H9 (cell line): ENCODE measurements around the gene SCN1B. TPM values are rescaled to one million over a fixed set of nuclear protein-coding genes. Genes with fewer than 3 reads are reported as not detected.

Experiments
- DNase-seq: peaks from one replicate; pipeline ENCODE4 v3.0.0-alpha.2; 2017
- H2AFZ ChIP-seq: one replicate; pipeline ENCODE4 v1.6.1; 2013; ENCODE audit warnings: mild to moderate bottlenecking, low read length, control low read depth, moderate library complexity
- H2AK5ac ChIP-seq: 2 replicates; pipeline ENCODE4 v1.6.1; 2013; ENCODE audit warnings: low read length, control low read depth, mixed read lengths; ENCODE audit not compliant: insufficient read length
- H2BK120ac ChIP-seq: one replicate; pipeline ENCODE4 v1.6.1; 2013; ENCODE audit warnings: low read depth, mild to moderate bottlenecking, low read length, control low read depth, inconsistent platforms; ENCODE audit not compliant: poor library complexity, severe bottlenecking
- H2BK12ac ChIP-seq: 2 replicates; pipeline ENCODE4 v1.6.1; 2013; ENCODE audit warnings: low read length, control low read depth, mixed read lengths, low read depth; ENCODE audit not compliant: insufficient read length
- H2BK15ac ChIP-seq: 2 replicates; pipeline ENCODE4 v1.6.1; 2013; ENCODE audit warnings: low read depth, low read length, control low read depth
- H2BK20ac ChIP-seq: one replicate; pipeline ENCODE4 v1.6.1; 2013; ENCODE audit warnings: low read depth, mild to moderate bottlenecking, low read length, control low read depth, inconsistent platforms; ENCODE audit not compliant: poor library complexity, severe bottlenecking
- H2BK5ac ChIP-seq: 2 replicates; pipeline ENCODE4 v1.6.1; 2013; ENCODE audit warnings: low read length, control low read depth, mixed read lengths; ENCODE audit not compliant: insufficient read length
- H3K14ac ChIP-seq: 2 replicates; pipeline ENCODE4 v1.6.1; 2013; ENCODE audit warnings: low read length, control low read depth; ENCODE audit not compliant: insufficient read depth
- H3K18ac ChIP-seq: 2 replicates; pipeline ENCODE4 v1.6.1; 2013; ENCODE audit warnings: low read depth, mild to moderate bottlenecking, mixed read lengths, low read length, control low read depth; ENCODE audit not compliant: insufficient read length
- H3K23ac ChIP-seq: 2 replicates; pipeline ENCODE4 v1.6.1; 2013; ENCODE audit warnings: low read length, control low read depth, mixed read lengths, low read depth; ENCODE audit not compliant: insufficient read length
- H3K23me2 ChIP-seq: 2 replicates; pipeline ENCODE4 v1.6.1; 2013; ENCODE audit warnings: low read depth, mild to moderate bottlenecking, mixed read lengths, low read length, control low read depth; ENCODE audit not compliant: insufficient read length, poor library complexity, severe bottlenecking
- H3K27ac ChIP-seq: 2 replicates; pipeline ENCODE4 v1.5.1; 2013; ENCODE audit warnings: low read length, control low read depth, mixed read lengths, low read depth; ENCODE audit not compliant: insufficient read length
- H3K27me3 ChIP-seq: 2 replicates; pipeline ENCODE4 v1.6.1; 2013; ENCODE audit warnings: low read length, control low read depth, inconsistent platforms; ENCODE audit not compliant: insufficient read depth
- H3K4ac ChIP-seq: 2 replicates; pipeline ENCODE4 v1.6.1; 2013; ENCODE audit warnings: low read depth, mild to moderate bottlenecking, control low read depth, inconsistent platforms, low read length, moderate library complexity
- H3K4me1 ChIP-seq: 2 replicates; pipeline ENCODE4 v1.6.1; 2013; ENCODE audit warnings: low read length, control low read depth, inconsistent platforms; ENCODE audit not compliant: insufficient read depth
- H3K4me2 ChIP-seq: 2 replicates; pipeline ENCODE4 v1.6.1; 2013; ENCODE audit warnings: low read length, control low read depth, mixed read lengths; ENCODE audit not compliant: insufficient read length, insufficient read depth
- H3K56ac ChIP-seq: 2 replicates; pipeline ENCODE4 v1.6.1; 2013; ENCODE audit warnings: low read depth, mild to moderate bottlenecking, mixed read lengths, low read length, control low read depth; ENCODE audit not compliant: insufficient read length
- H3K79me1 ChIP-seq: 2 replicates; pipeline ENCODE4 v1.6.1; 2013; ENCODE audit warnings: low read depth, mild to moderate bottlenecking, moderate library complexity, low read length, control low read depth, inconsistent platforms; ENCODE audit not compliant: insufficient read depth, poor library complexity, severe bottlenecking
- H3K79me2 ChIP-seq: 2 replicates; pipeline ENCODE4 v1.6.1; 2013; ENCODE audit warnings: low read length, control low read depth, inconsistent platforms; ENCODE audit not compliant: insufficient read depth
- H3K9ac ChIP-seq: 2 replicates; pipeline ENCODE4 v1.6.1; 2013; ENCODE audit warnings: low read length, control low read depth, mixed read lengths; ENCODE audit not compliant: insufficient read length; ENCODE audit errors: extremely low read depth
- H3K9me3 ChIP-seq: one replicate; pipeline ENCODE4 v1.6.1; 2013; ENCODE audit warnings: low read depth, low read length, inconsistent platforms; ENCODE audit not compliant: control insufficient read depth
- H3T11ph ChIP-seq: one replicate; pipeline ENCODE4 v1.6.1; 2013; ENCODE audit warnings: mild to moderate bottlenecking, low read length, control low read depth, inconsistent platforms
- H4K20me1 ChIP-seq: one replicate; pipeline ENCODE4 v1.6.1; 2013; ENCODE audit not compliant: control insufficient read depth, insufficient read length, insufficient read depth
- H4K5ac ChIP-seq: 2 replicates; pipeline ENCODE4 v1.6.1; 2013; ENCODE audit warnings: low read depth, mild to moderate bottlenecking, mixed read lengths, low read length, control low read depth; ENCODE audit not compliant: insufficient read length
- H4K8ac ChIP-seq: replicated peaks from 2 replicates; pipeline ENCODE4 v1.6.1; 2013; ENCODE audit warnings: low read length, control low read depth, mixed read lengths, low read depth; ENCODE audit not compliant: insufficient read length
- H4K91ac ChIP-seq: 2 replicates; pipeline ENCODE4 v1.6.1; 2013; ENCODE audit warnings: low read depth, mild to moderate bottlenecking, moderate library complexity, mixed read lengths, low read length, control low read depth; ENCODE audit not compliant: insufficient read length
- H3K27ac Mint-ChIP-seq, 3 experiments: 2 replicates in 2 of 3; 3 replicates in 1 of 3; pipeline ENCODE4 v1.8.0; 2020 to 2021; ENCODE audit warnings: mixed read lengths in 3 of 3, mild to moderate bottlenecking in 1 of 3, moderate library complexity in 1 of 3
- H3K27me3 Mint-ChIP-seq: 2 replicates; pipeline ENCODE4 v1.8.0; 2021; ENCODE audit warnings: low read depth, mild to moderate bottlenecking, moderate library complexity, mixed read lengths
- H3K36me3 Mint-ChIP-seq, 3 experiments: 2 replicates in 2 of 3; 3 replicates in 1 of 3; pipeline ENCODE4 v1.8.0; 2020 to 2021; ENCODE audit warnings: low read depth in 3 of 3, mixed read lengths in 3 of 3; ENCODE audit not compliant: insufficient read depth in 1 of 3
- H3K4me1 Mint-ChIP-seq, 2 experiments: 2 replicates each; pipeline ENCODE4 v1.8.0; 2020; ENCODE audit warnings: mixed read lengths in 2 of 2
- H3K4me3 Mint-ChIP-seq, 2 experiments: 2 replicates in 1 of 2; 3 replicates in 1 of 2; pipeline ENCODE4 v1.8.0; 2020 to 2021; ENCODE audit warnings: mild to moderate bottlenecking in 2 of 2, mixed read lengths in 2 of 2, moderate library complexity in 1 of 2
- H3K9me3 Mint-ChIP-seq, 2 experiments: 2 replicates in 1 of 2; 3 replicates in 1 of 2; pipeline ENCODE4 v1.8.0; 2020; ENCODE audit warnings: mild to moderate bottlenecking in 2 of 2, mixed read lengths in 2 of 2, moderate library complexity in 1 of 2
- CTCF ChIP-seq: fragments of 200-600 bp; sonication (generic); conservative IDR thresholded peaks from 3 replicates; pipeline ENCODE4 v1.8.0; 2021; ENCODE audit warnings: antibody characterized with exemption, mild to moderate bottlenecking
- WGBS: extraction: QIAGEN DNeasy Blood & Tissue Kit; methylation state at CpG from one replicate; pipeline ENCODE4 v1.1.7; 2013; ENCODE audit warnings: missing lambda C conversion rate, low lambda C conversion rate, mixed read lengths; ENCODE audit not compliant: insufficient read length; ENCODE audit errors: extremely low coverage; 5-methylcytosine and 5-hydroxymethylcytosine counted together
- total RNA-seq: library from RNA; stranded (reverse); gene quantifications from 2 replicates; pipeline ENCODE4 v1.2.1, GENCODE V29; 2021

SCN1B gene
- total RNA-seq, 1 experiment from 2014 or later, result 3.8 TPM

GRCh38 chr19:35058370-35058769 is 28.1 kb downstream of the SCN1B start:
- no peak for TF ChIP-seq CTCF
- Histone ChIP-seq H2BK120ac (no peak overlapping the region), H3K23ac (no peak overlapping the region), H3K4me1 (no peaks in the 10 kb centered on the region), H4K8ac (no peak overlapping the region), H3K79me1 (no peaks in the 10 kb centered on the region), H3T11ph (no peak overlapping the region), H2BK15ac (no peak overlapping the region), H2BK20ac (no peak overlapping the region), H2AFZ (no peak overlapping the region), H3K14ac (no peak overlapping the region), H4K91ac (no peak overlapping the region), H3K18ac (no peak overlapping the region), H2BK5ac (no peak overlapping the region), H3K9me3 (no peaks in the 10 kb centered on the region), H3K4ac (no peak overlapping the region), H3K27me3 (no peaks in the 10 kb centered on the region), H3K23me2 (no peaks in the 10 kb centered on the region), H3K79me2 (no peaks in the 10 kb centered on the region), H3K27ac (no peak overlapping the region), H4K20me1 (no peaks in the 10 kb centered on the region), H3K56ac (no peak overlapping the region), H3K4me2 (no peak overlapping the region), H4K5ac (no peak overlapping the region), H2AK5ac (no peak overlapping the region), H3K9ac (no peak overlapping the region), H2BK12ac (no peak overlapping the region)
- peaks cover 20 to 22% of the 10 kb centered on the region in 2 experiments for H3K4me1 Mint-ChIP-seq
- no peak overlapping the region for H3K27ac Mint-ChIP-seq
- no peak for DNase-seq
- no CpG with 5 or more reads among the region's 2 CpGs for WGBS
- H3K36me3 Mint-ChIP-seq, result no peaks in the 10 kb centered on the region
- H3K27me3 Mint-ChIP-seq, result peaks cover 17% of the 10 kb centered on the region
- H3K9me3 Mint-ChIP-seq, result no peaks in the 10 kb centered on the region
- H3K4me3 Mint-ChIP-seq, result no peak overlapping the region
